GM12878 (cell line): ENCODE results near the gene MOG. TPM values are rescaled to one million over a fixed set of nuclear protein-coding genes. Genes with fewer than 3 reads are reported as not detected.

Source experiments
- ATAC-seq: fragments of 200-7000 bp; cut with Tn5 transposase; 3 replicates; pipeline ENCODE4 v1.9.1; 2020; ENCODE audit warnings: mild to moderate bottlenecking, moderate library complexity
- BruUV-seq: library from RNA; stranded (reverse); fragments of 400-500 nt; replicated peaks from 2 replicates; lab custom pipeline; 2021; lab: Mats Ljungman, UMichigan
- CTCF ChIA-PET: fragments of 300-600 bp; sonication (Branson Sonifier 250); formaldehyde crosslinking; extraction: SDS; loops from one replicate; lab custom pipeline; 2021; ENCODE audit warnings: inconsistent platforms; lab: Yijun Ruan, JAX
- POLR2A ChIA-PET: fragments of 350-600 bp; formaldehyde crosslinking; extraction: SDS; loops from one replicate; lab custom pipeline; 2021; ENCODE audit warnings: inconsistent platforms; lab: Charles Lee
- RAD21 ChIA-PET: fragments of 300-600 bp; sonication (Branson Sonifier 250); formaldehyde crosslinking; loops from one replicate; lab custom pipeline; 2023; ENCODE audit warnings: antibody characterized with exemption; ENCODE audit not compliant: unreplicated experiment; lab: Charles Lee
- SMC1A ChIA-PET: fragments of 300-600 bp; sonication (Branson Sonifier 250); formaldehyde crosslinking; loops from one replicate; lab custom pipeline; 2023; ENCODE audit not compliant: unreplicated experiment, uncharacterized antibody; lab: Charles Lee
- DNase-seq: peaks from one replicate; pipeline ENCODE4 v3.0.0-alpha.2; 2011; ENCODE audit warnings: low read depth, low spot score
- FAIRE-seq: peaks from 3 replicates; lab custom pipeline; 2011; peaks lifted over from hg19 to GRCh38; lab: Jason Lieb, UNC
- H2AFZ ChIP-seq: 2 replicates; pipeline ENCODE4 v1.6.0; 2011; ENCODE audit warnings: low read depth, low read length, control low read depth; ENCODE audit not compliant: control insufficient read depth
- H3K27ac ChIP-seq: 2 replicates; pipeline ENCODE4 v1.5.1; 2011; ENCODE audit warnings: control low read depth; ENCODE audit not compliant: control insufficient read depth, insufficient read depth
- H3K27me3 ChIP-seq, 2 experiments: replicated peaks in 1 of 2; 2 replicates each; pipeline versions ENCODE4 v1.6.0 to v1.6.1; 2011; ENCODE audit warnings: low read length in 1 of 2; ENCODE audit not compliant: control insufficient read depth in 2 of 2, insufficient read depth in 2 of 2
- H3K36me3 ChIP-seq, 2 experiments: 2 replicates each; pipeline ENCODE4 v1.5.1; 2011; ENCODE audit warnings: low read length in 1 of 2; ENCODE audit not compliant: control insufficient read depth in 2 of 2, insufficient read depth in 2 of 2
- H3K4me1 ChIP-seq: 2 replicates; pipeline ENCODE4 v1.6.1; 2011; ENCODE audit warnings: mild to moderate bottlenecking, low read length, moderate library complexity, mixed read lengths; ENCODE audit not compliant: control insufficient read depth, insufficient read depth
- H3K4me2 ChIP-seq: 2 replicates; pipeline ENCODE4 v1.6.0; 2011; ENCODE audit warnings: control low read depth; ENCODE audit not compliant: control insufficient read depth, insufficient read depth
- H3K4me3 ChIP-seq: fragments of 200-600 bp; sonication (generic); 2 replicates; pipeline ENCODE4 v1.5.1; 2016
- H3K79me2 ChIP-seq: 2 replicates; pipeline ENCODE4 v1.6.0; 2011; ENCODE audit warnings: low read length; ENCODE audit not compliant: control insufficient read depth, insufficient read depth
- H3K9ac ChIP-seq: 2 replicates; pipeline ENCODE4 v1.8.0; 2011; ENCODE audit warnings: low read length, control low read depth, mixed read lengths; ENCODE audit not compliant: control insufficient read depth, insufficient read depth
- H3K9me3 ChIP-seq: replicated peaks from 3 replicates; pipeline ENCODE4 v1.5.1; 2011; ENCODE audit warnings: mild to moderate bottlenecking, low read length; ENCODE audit not compliant: control insufficient read depth, insufficient read depth
- H4K20me1 ChIP-seq: 2 replicates; pipeline ENCODE4 v1.6.0; 2011; ENCODE audit not compliant: control insufficient read depth, insufficient read depth
- BCL11A ChIP-seq: IDR thresholded peaks from 2 replicates; pipeline ENCODE4 v1.6.1; 2011; ENCODE audit warnings: low read depth, low read length
- FOXM1 ChIP-seq: IDR thresholded peaks from 2 replicates; pipeline ENCODE4 v1.6.1; 2012; ENCODE audit warnings: low read depth, mild to moderate bottlenecking, inconsistent platforms, low read length, moderate library complexity
- SREBF1 ChIP-seq: IDR thresholded peaks from 2 replicates; pipeline ENCODE4 v1.6.1; 2012; ENCODE audit warnings: mild to moderate bottlenecking, low read length
- WGBS: methylation state at CpG from one replicate; pipeline ENCODE4 v1.1.6; 2016; ENCODE audit warnings: low lambda C conversion rate; ENCODE audit not compliant: insufficient replicate concordance, insufficient coverage; ENCODE audit errors: missing lambda C conversion rate; 5-methylcytosine and 5-hydroxymethylcytosine counted together
- in situ Hi-C: fragments of 300-500 bp; cut with MboI; formaldehyde crosslinking; loops from 9 replicates; pipeline ENCODE4 v1.14.3; 2018; ENCODE audit warnings: mixed read lengths
- intact Hi-C: fragments of 100-400 bp; cut with micrococcal nuclease; formaldehyde crosslinking; loops from one replicate; pipeline ENCODE4 v1.14.2; 2022; ENCODE audit not compliant: unreplicated experiment
- polyA plus RNA-seq, 11 experiments: library from polyadenylated mRNA; depleted of rRNA in 4 of 11; unstranded in 6 of 11; stranded (reverse) in 5 of 11; fragments of >200 nt; fragmentation: Nextera tagmentation in 4 of 11; fragmentation: Illumina TruSeq in 1 of 11; extraction: Ambion mirVana in 4 of 11; extraction: Trizol in 1 of 11; gene quantifications; 1 replicate in 1 of 11; 2 replicates in 10 of 11; pipeline versions ENCODE4 v1.2.1 to v1.2.3, GENCODE V29; 2011 to 2016; ENCODE audit warnings: inconsistent platforms in 2 of 11, missing spikeins in 2 of 11, low read depth in 1 of 11
- total RNA-seq, 4 experiments: library from RNA; depleted of rRNA in 3 of 4; stranded (reverse); fragments of >200 nt in 3 of 4; fragmentation: Illumina TruSeq in 1 of 4; extraction: Trizol in 1 of 4; gene quantifications; 2 replicates each; pipeline versions ENCODE4 v1.2.1 to v1.2.3, GENCODE V29; 2013 to 2021

Gene MOG
- total and polyA plus RNA-seq, 10 of the 15 experiments (the other 5 are each of a cell fraction or from before 2014, with no cell fraction given) = not detected

DNA sequence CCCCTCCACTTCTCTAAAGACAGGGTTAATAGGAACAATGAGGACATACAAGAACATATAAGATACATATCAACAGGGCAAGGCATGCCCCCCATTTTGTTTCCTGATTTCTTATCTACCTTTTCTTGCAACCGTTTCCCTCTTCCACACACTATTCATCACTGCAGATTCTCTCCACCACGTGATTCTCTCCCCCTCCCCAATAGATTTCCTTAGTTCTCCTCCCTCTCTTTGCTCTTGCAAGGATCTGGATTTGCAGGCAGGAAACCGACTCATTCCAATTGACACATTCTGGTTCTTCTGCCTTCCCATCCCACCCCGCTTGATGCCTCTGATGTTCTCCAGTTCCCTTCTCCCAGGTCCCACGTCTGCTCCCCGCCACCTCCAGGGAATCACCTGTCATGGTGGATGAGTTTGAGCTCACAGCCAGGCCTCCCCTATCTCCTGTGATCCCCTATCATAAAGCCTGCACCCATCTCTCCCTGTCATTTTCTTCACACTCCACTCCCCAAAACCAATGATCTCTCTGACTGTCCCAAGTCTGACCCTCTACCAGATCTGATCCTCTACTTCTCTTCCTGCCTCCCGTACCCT is 31.5 kb upstream of the MOG start:
- Histone ChIP-seq H3K9ac (no peak overlapping the region), H3K4me2 (no peak overlapping the region), H3K4me1 (peaks cover 6% of the 10 kb centered on the region; the same call in 1 of the 2 replicates), H3K27ac (no peak overlapping the region), H4K20me1 (no peaks in the 10 kb centered on the region), H3K27me3 (no peaks in the 10 kb centered on the region), H3K9me3 (no peaks in the 10 kb centered on the region), H3K36me3 (no peaks in the 10 kb centered on the region), H3K79me2 (no peaks in the 10 kb centered on the region), H3K4me3 (no peak overlapping the region), H2AFZ (no peak overlapping the region)
- SMC1A ChIA-PET = no interaction called here
- POLR2A ChIA-PET = no interaction called here
- in situ Hi-C loops (no loop called here), intact Hi-C loops (no loop called here)
- 68% methylated on average over 7 of the region's 7 CpGs for WGBS
- ATAC-seq (no peak), DNase-seq (no peak), FAIRE-seq (no peak)
- CTCF ChIA-PET = interaction anchor here (0.6 to 2.4 kb wide), 4 partner anchors 22 to 28 kb away, joined by 3 to 7 read pairs (median 5); no protein-coding TSS in a partner anchor
- no TSS peak for BruUV-seq
- RAD21 ChIA-PET = interaction anchor here (1.1 kb wide), 1 partner anchor 14 kb away, joined by 3 read pairs; no protein-coding TSS in a partner anchor
- TF ChIP-seq BCL11A = no peak

DNA sequence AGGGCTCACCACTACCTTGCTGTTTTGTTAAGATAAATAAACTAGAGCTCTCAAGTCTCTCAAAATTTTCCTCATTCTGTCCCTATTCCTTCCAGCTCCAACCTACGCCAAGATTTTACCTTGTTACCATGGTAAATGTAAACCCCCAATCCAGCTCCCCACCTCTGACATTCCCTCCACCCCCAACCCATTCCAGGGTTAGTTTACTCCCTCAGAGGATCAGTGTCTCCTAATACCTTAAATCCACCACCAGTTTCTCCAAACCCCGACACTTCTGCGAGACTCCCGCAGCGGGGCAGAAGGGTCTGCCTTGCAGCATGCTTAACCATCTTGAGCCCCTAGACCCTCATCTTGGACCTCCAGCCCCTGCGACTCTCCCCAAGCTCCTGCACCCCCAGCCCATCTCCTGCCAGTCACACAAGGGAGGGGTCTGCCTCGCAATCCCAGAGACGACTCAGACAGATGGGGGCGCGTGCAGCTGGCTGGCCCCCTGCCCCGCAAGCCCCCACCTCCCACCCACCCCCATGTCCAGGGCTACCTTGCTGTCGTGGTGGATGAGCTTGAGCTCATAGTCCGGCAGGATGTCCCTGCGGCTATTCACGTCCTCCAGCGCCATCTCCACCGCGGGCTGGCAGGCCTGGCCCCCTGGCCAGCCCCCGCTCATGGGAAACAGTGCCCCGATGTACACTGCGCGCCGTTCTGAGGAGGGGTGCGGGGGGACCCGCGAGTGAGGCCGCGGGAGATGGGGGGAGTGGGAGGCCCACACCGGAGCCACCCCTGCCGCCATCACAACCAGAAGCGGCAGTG is 29.7 kb upstream of the MOG start:
- in situ Hi-C loops (no loop called here), intact Hi-C loops (no loop called here)
- Histone ChIP-seq H3K9ac (no peak overlapping the region), H3K79me2 (no peaks in the 10 kb centered on the region), H3K36me3 (no peaks in the 10 kb centered on the region), H3K4me1 (peaks cover 6% of the 10 kb centered on the region; the same call in 1 of the 2 replicates), H3K4me3 (no peak overlapping the region), H3K4me2 (no peak overlapping the region), H3K9me3 (no peaks in the 10 kb centered on the region), H3K27me3 (no peaks in the 10 kb centered on the region), H3K27ac (no peak overlapping the region), H2AFZ (no peak overlapping the region), H4K20me1 (no peaks in the 10 kb centered on the region)
- FAIRE-seq (no peak), ATAC-seq (no peak), DNase-seq (no peak)
- 62% methylated on average over 31 of the region's 31 CpGs for WGBS
- RAD21 ChIA-PET = no interaction called here
- SMC1A ChIA-PET = no interaction called here
- CTCF ChIA-PET = interaction anchor here (1.7 to 2.4 kb wide), 4 partner anchors 23 to 250 kb away, joined by 4 to 8 read pairs (median 7); no protein-coding TSS in a partner anchor
- BruUV-seq = no TSS peak
- TF ChIP-seq FOXM1 (no peak), SREBF1 (no peak)
- POLR2A ChIA-PET = no interaction called here
